H54 (cell line): Measurements from ENCODE around the gene KRTAP5-10.
"Not testable (repeated sequence)": the region's sequence is repeated elsewhere in the genome, so short reads cannot be mapped to it uniquely, and the experiment has no call there.

ENCODE experiments used
- DNase-seq: peaks from one replicate; pipeline ENCODE4 v3.0.0; 2011; ENCODE audit warnings: low spot score, mixed read lengths; ENCODE audit not compliant: insufficient read length
- FAIRE-seq: peaks from 3 replicates; lab custom pipeline; 2011; peaks lifted over from hg19 to GRCh38; lab: Jason Lieb, UNC
- POLR2A ChIP-seq: IDR thresholded peaks from 2 replicates; pipeline ENCODE4 v1.6.1; 2011; ENCODE audit warnings: low read depth, mild to moderate bottlenecking, low read length

KRTAP5-10 gene

GRCh38 chr11:71537537-71537936 lies 27.8 kb upstream of the KRTAP5-10 start:
- TF ChIP-seq POLR2A = no peak
- FAIRE-seq (no peak), DNase-seq (no peak)

- not testable (repeated sequence) for DNase-seq, FAIRE-seq
These were observed 27.2 kb upstream of the KRTAP5-10 start, which contains the start of gene KRTAP5-8 for GRCh38 chr11:71537977-71538665. KRTAP5-8 (plus strand) TSS chr11:71538025; CDS start chr11:71538056, 31 bp downstream.

- DNase-seq (no peak), FAIRE-seq (no peak)
- no peak for TF ChIP-seq POLR2A
These were observed 26.7 kb upstream of the KRTAP5-10 start for GRCh38 chr11:71538666-71538990.

- FAIRE-seq (no peak), DNase-seq (no peak)
- TF ChIP-seq POLR2A = no peak
These were observed 26.3 kb upstream of the KRTAP5-10 start for GRCh38 chr11:71539017-71539416.

GRCh38 chr11:71539971-71540370 lies 25.4 kb upstream of the KRTAP5-10 start:
- DNase-seq, FAIRE-seq: not testable (repeated sequence)

- not testable (repeated sequence) for DNase-seq, FAIRE-seq
These were observed 24.6 kb upstream of the KRTAP5-10 start for GRCh38 chr11:71540521-71541304.

- DNase-seq (no peak), FAIRE-seq (no peak)
- no peak for TF ChIP-seq POLR2A
These were observed 23.0 kb upstream of the KRTAP5-10 start for GRCh38 chr11:71542382-71542781.

- FAIRE-seq (no peak), DNase-seq (no peak)
- no peak for TF ChIP-seq POLR2A
These were observed 22.2 kb upstream of the KRTAP5-10 start for GRCh38 chr11:71542879-71543777.

GRCh38 chr11:71543866-71544265 lies 21.5 kb upstream of the KRTAP5-10 start:
- FAIRE-seq = no peak
- no peak for DNase-seq
- TF ChIP-seq POLR2A = no peak

- FAIRE-seq (no peak), DNase-seq (no peak)
- no peak for TF ChIP-seq POLR2A
These were observed 20.7 kb upstream of the KRTAP5-10 start for GRCh38 chr11:71544525-71545214.

- DNase-seq = no peak
- no peak for FAIRE-seq
- TF ChIP-seq POLR2A = no peak
These were observed 19.9 kb upstream of the KRTAP5-10 start for GRCh38 chr11:71545405-71545966.

- TF ChIP-seq POLR2A = no peak
- no peak for DNase-seq
- FAIRE-seq = no peak
These were observed 17.2 kb upstream of the KRTAP5-10 start, which contains the start of gene KRTAP5-9 for GRCh38 chr11:71548120-71548519. KRTAP5-9 (plus strand) TSS chr11:71548420; CDS start chr11:71548658, 238 bp downstream.

- no peak for FAIRE-seq
- TF ChIP-seq POLR2A = no peak
- DNase-seq = no peak
These were observed 16.6 kb upstream of the KRTAP5-10 start for GRCh38 chr11:71548716-71549151.
